Measurements from ENCODE around the gene RYR1. TPM values are rescaled to one million over a fixed set of nuclear protein-coding genes. Genes with fewer than 3 reads are reported as not detected.
A peak's percentile ranks its signal among the peaks of the same experiment; 100 is the strongest.

RYR1 gene
- total and polyA plus RNA-seq, 2 of the 13 experiments (the other 11 are each of a cell fraction or from before 2014, with no cell fraction given), result 0.03 TPM; not detected in 1

- ChIA-PET POLR2A (no interaction called here), CTCF (ENCODE audit: low intra/inter-chr PET ratio, low total read pairs) (no interaction called here)
- BruUV-seq (replicated peaks), result no TSS peak
- TF ChIP-seq GATA4 (IDR thresholded peaks at IDR 0.05; ENCODE audit: borderline replicate concordance, low read depth) (no peak), ZNF629 (CRISPR knock-in tag; conservative IDR thresholded peaks at IDR 0.05) (peak; percentile 82)
- Histone ChIP-seq H3K4me2 (ENCODE audit: low read depth, low read length) (no peak overlapping the region), H2AFZ (ENCODE audit: low read length) (no peak overlapping the region), H3K4me1 (ENCODE audit: insufficient read depth, low read length) (peaks cover 9% of the 10 kb centered on the region), H4K20me1 (ENCODE audit: insufficient read depth, low read length) (no peaks in the 10 kb centered on the region), H3K4me3 (replicated peaks in 1 of 3; ENCODE audit: insufficient read depth in 1 of 3, low read depth in 2 of 3, low read length in 3 of 3) (no peak overlapping the region), H3K36me3 (replicated peaks in 1 of 2; ENCODE audit: control insufficient read depth in 1 of 2, insufficient read depth in 2 of 2, low read length in 2 of 2) (no peaks in the 10 kb centered on the region), H3K9me3 (ENCODE audit: low read length) (no peaks in the 10 kb centered on the region), H3K27ac (ENCODE audit: extremely low read length, insufficient read depth, low read length) (no peak overlapping the region), H3K27me3 (ENCODE audit: control insufficient read depth in 1 of 2, insufficient read depth in 2 of 2, low read length in 2 of 2) (peaks cover 0 to 16% of the 10 kb centered on the region in 2 experiments; a peak in 2 of 5 replicates), H3K79me2 (ENCODE audit: insufficient read depth, low read length) (no peaks in the 10 kb centered on the region), H3K9ac (ENCODE audit: insufficient read depth, low read depth, low read length) (no peak overlapping the region)
- ATAC-seq, result no peak
- no peak for FAIRE-seq
- in situ Hi-C loops (cut with HindIII; ENCODE audit: extremely low pct_ligation_motif_present, low pct_unique_long_range_greater_than_20kb) (no loop called here), intact Hi-C loops (cut with micrococcal nuclease; ENCODE audit: unreplicated experiment) (no loop called here)
- 58% methylated on average over 2 of the region's 2 CpGs for WGBS (ENCODE audit: low lambda C conversion rate)
- no peak for DNase-seq (ENCODE audit: low spot score)
Measured at GRCh38 chr19:38509027-38509426, 75.5 kb downstream of the RYR1 start.

- Histone ChIP-seq H3K4me2 (ENCODE audit: low read depth, low read length) (no peak overlapping the region), H3K9me3 (ENCODE audit: low read length) (no peaks in the 10 kb centered on the region), H3K27ac (ENCODE audit: extremely low read length, insufficient read depth, low read length) (no peak overlapping the region), H3K9ac (ENCODE audit: insufficient read depth, low read depth, low read length) (no peak overlapping the region), H3K79me2 (ENCODE audit: insufficient read depth, low read length) (no peaks in the 10 kb centered on the region), H3K27me3 (ENCODE audit: control insufficient read depth in 1 of 2, insufficient read depth in 2 of 2, low read length in 2 of 2) (no peaks in the 10 kb centered on the region; a peak in 2 of 5 replicates), H2AFZ (ENCODE audit: low read length) (no peak overlapping the region), H3K4me1 (ENCODE audit: insufficient read depth, low read length) (peaks cover 17% of the 10 kb centered on the region), H3K4me3 (replicated peaks in 1 of 3; ENCODE audit: insufficient read depth in 1 of 3, low read depth in 2 of 3, low read length in 3 of 3) (no peak overlapping the region), H4K20me1 (ENCODE audit: insufficient read depth, low read length) (no peaks in the 10 kb centered on the region), H3K36me3 (replicated peaks in 1 of 2; ENCODE audit: control insufficient read depth in 1 of 2, insufficient read depth in 2 of 2, low read length in 2 of 2) (no peaks in the 10 kb centered on the region)
- ChIA-PET CTCF (ENCODE audit: low intra/inter-chr PET ratio, low total read pairs) (no interaction called here), POLR2A (no interaction called here)
- WGBS (ENCODE audit: low lambda C conversion rate), result 28% methylated on average over 10 of the region's 10 CpGs
- FAIRE-seq (no peak), DNase-seq (ENCODE audit: low spot score) (no peak), ATAC-seq (no peak)
- in situ Hi-C loops (cut with HindIII; ENCODE audit: extremely low pct_ligation_motif_present, low pct_unique_long_range_greater_than_20kb) (no loop called here), intact Hi-C loops (cut with micrococcal nuclease; ENCODE audit: unreplicated experiment) (no loop called here)
- BruUV-seq (replicated peaks), result no TSS peak
- TF ChIP-seq TEF (CRISPR knock-in tag; IDR thresholded peaks at IDR 0.05) (no peak), SMARCE1 (IDR thresholded peaks at IDR 0.05; ENCODE audit: borderline replicate concordance) (no peak), LBX2 (CRISPR knock-in tag; IDR thresholded peaks at IDR 0.05; ENCODE audit: borderline replicate concordance) (no peak), EEA1 (CRISPR knock-in tag; IDR thresholded peaks at IDR 0.05; ENCODE audit: borderline replicate concordance) (no peak), PHF20 (CRISPR knock-in tag; IDR thresholded peaks at IDR 0.05) (no peak), ZNF687 (CRISPR knock-in tag; IDR thresholded peaks at IDR 0.05) (no peak), NCOA1 (CRISPR knock-in tag; IDR thresholded peaks at IDR 0.05) (no peak), ZNF296 (CRISPR knock-in tag; conservative IDR thresholded peaks at IDR 0.05) (no peak), ZBTB7B (CRISPR knock-in tag; IDR thresholded peaks at IDR 0.05) (no peak)
Measured at GRCh38 chr19:38511074-38511708, 77.7 kb downstream of the RYR1 start.
